ENCODE results near the gene BUD23.

BUD23 gene

DNA sequence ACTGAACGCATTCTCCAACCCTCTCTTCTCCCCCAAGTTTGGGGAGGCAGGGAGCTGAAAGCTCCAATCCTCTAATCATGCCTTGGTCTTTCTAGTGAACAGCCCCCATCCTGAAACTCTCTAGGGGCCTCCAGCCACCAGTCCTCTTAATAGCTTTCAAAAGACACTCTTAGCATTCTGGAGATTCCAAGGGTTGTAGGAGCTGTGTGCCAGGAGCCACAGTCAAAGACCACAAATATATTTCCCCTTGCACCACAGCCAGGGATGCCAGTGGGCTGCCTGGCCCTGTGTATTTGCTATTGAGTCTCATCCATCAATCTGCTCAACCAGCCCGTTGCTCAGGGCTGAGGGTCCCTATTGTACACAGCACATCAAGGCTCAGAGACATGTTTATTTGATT lies 40.6 kb upstream of the BUD23 start:
- H3K27ac ChIP-seq, result no peak overlapping the region
- no peak overlapping the region for H3K4me3 ChIP-seq (ENCODE audit: low read depth, low read length)
- no peaks in the 10 kb centered on the region for H3K9me3 ChIP-seq (ENCODE audit: control insufficient read depth, low read length)
- no peak overlapping the region for H3K4me2 ChIP-seq (ENCODE audit: low read length)
- H2AFZ ChIP-seq, result no peak overlapping the region
- no peak overlapping the region for H3K9ac ChIP-seq
- no peaks in the 10 kb centered on the region for H3K79me2 ChIP-seq
- no peaks in the 10 kb centered on the region for H3K4me1 ChIP-seq
- H3K27me3 ChIP-seq (ENCODE audit: control insufficient read depth, insufficient read depth, low read length), result no peaks in the 10 kb centered on the region
- TF ChIP-seq, protein P1, sequence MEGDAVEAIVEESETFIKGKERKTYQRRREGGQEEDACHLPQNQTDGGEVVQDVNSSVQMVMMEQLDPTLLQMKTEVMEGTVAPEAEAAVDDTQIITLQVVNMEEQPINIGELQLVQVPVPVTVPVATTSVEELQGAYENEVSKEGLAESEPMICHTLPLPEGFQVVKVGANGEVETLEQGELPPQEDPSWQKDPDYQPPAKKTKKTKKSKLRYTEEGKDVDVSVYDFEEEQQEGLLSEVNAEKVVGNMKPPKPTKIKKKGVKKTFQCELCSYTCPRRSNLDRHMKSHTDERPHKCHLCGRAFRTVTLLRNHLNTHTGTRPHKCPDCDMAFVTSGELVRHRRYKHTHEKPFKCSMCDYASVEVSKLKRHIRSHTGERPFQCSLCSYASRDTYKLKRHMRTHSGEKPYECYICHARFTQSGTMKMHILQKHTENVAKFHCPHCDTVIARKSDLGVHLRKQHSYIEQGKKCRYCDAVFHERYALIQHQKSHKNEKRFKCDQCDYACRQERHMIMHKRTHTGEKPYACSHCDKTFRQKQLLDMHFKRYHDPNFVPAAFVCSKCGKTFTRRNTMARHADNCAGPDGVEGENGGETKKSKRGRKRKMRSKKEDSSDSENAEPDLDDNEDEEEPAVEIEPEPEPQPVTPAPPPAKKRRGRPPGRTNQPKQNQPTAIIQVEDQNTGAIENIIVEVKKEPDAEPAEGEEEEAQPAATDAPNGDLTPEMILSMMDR (IDR thresholded peaks at IDR 0.05), result no peak
- H3K36me3 ChIP-seq (ENCODE audit: control insufficient read depth, insufficient read depth, low read length), result no peaks in the 10 kb centered on the region

DNA sequence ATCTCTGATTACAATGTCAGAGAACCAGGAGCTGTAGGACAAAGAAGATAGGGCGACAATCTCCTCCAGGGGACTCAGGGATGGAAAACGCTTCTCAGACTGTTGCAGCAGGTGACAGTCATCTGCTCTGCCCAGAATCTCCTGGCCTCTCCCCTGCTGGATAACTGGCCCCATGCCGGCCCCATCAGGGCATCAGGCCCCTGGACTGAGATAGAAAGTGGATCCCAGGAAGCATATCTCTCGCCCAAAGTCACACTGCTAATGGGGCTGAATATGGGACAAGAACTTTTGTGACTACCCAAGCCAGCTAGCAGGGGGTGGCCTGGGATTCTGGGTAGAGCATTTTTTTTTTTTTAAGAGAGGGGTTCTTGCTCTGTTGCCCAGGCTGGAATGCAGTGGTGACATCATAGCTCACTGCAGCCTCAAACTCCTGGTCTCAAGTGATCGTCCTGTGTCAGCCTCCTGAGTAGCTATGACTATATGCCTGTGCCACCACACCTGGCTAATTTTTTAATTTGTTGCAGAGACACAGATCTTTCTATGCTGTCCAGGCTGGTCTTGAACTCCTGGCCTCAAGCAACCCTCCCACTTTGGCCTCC lies 38.6 kb upstream of the BUD23 start:
- H3K27ac ChIP-seq, result no peak overlapping the region
- H2AFZ ChIP-seq, result no peak overlapping the region
- no peak overlapping the region for H3K4me2 ChIP-seq (ENCODE audit: low read length)
- H3K9ac ChIP-seq, result no peak overlapping the region
- TF ChIP-seq, protein P1 (IDR thresholded peaks at IDR 0.05), result no peak
- no peaks in the 10 kb centered on the region for H3K9me3 ChIP-seq (ENCODE audit: control insufficient read depth, low read length)
- no peaks in the 10 kb centered on the region for H3K79me2 ChIP-seq
- H3K27me3 ChIP-seq (ENCODE audit: control insufficient read depth, insufficient read depth, low read length), result no peaks in the 10 kb centered on the region
- H3K4me1 ChIP-seq, result no peaks in the 10 kb centered on the region
- H3K36me3 ChIP-seq (ENCODE audit: control insufficient read depth, insufficient read depth, low read length), result no peaks in the 10 kb centered on the region
- H3K4me3 ChIP-seq (ENCODE audit: low read depth, low read length), result no peak overlapping the region

DNA sequence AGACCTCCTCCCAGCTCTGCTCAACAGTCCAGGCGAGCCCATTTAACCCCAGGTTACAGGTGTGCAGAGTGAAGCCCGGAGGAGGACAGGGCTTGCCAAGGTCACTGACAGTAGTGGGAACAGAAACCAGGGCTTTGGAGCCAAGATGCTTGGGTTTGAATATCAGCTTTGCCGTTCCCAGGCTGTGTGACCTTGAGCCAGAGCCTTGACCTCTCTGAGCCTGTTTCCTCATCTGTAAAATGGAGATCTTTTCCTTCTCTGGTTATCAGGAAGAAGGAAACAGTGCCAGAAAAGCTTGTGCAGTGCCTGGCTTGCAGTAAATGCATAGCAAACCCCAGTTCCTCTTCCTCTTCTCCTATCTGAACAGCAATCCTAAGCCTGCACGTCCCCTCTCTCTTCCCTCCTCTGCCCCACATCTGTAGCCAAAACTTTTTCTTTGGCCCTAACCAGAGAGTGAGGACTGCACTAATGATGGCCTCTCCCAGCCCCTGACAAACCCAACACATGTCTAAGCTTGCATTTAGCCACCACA lies 37.7 kb upstream of the BUD23 start:
- no peak overlapping the region for H3K4me3 ChIP-seq (ENCODE audit: low read depth, low read length)
- H2AFZ ChIP-seq, result no peak overlapping the region
- no peaks in the 10 kb centered on the region for H3K36me3 ChIP-seq (ENCODE audit: control insufficient read depth, insufficient read depth, low read length)
- TF ChIP-seq, protein P1 (IDR thresholded peaks at IDR 0.05), result no peak
- H3K27ac ChIP-seq, result no peak overlapping the region
- H3K9ac ChIP-seq, result no peak overlapping the region
- no peaks in the 10 kb centered on the region for H3K27me3 ChIP-seq (ENCODE audit: control insufficient read depth, insufficient read depth, low read length)
- no peaks in the 10 kb centered on the region for H3K4me1 ChIP-seq
- H3K4me2 ChIP-seq (ENCODE audit: low read length), result no peak overlapping the region
- H3K9me3 ChIP-seq (ENCODE audit: control insufficient read depth, low read length), result no peaks in the 10 kb centered on the region
- no peaks in the 10 kb centered on the region for H3K79me2 ChIP-seq

DNA sequence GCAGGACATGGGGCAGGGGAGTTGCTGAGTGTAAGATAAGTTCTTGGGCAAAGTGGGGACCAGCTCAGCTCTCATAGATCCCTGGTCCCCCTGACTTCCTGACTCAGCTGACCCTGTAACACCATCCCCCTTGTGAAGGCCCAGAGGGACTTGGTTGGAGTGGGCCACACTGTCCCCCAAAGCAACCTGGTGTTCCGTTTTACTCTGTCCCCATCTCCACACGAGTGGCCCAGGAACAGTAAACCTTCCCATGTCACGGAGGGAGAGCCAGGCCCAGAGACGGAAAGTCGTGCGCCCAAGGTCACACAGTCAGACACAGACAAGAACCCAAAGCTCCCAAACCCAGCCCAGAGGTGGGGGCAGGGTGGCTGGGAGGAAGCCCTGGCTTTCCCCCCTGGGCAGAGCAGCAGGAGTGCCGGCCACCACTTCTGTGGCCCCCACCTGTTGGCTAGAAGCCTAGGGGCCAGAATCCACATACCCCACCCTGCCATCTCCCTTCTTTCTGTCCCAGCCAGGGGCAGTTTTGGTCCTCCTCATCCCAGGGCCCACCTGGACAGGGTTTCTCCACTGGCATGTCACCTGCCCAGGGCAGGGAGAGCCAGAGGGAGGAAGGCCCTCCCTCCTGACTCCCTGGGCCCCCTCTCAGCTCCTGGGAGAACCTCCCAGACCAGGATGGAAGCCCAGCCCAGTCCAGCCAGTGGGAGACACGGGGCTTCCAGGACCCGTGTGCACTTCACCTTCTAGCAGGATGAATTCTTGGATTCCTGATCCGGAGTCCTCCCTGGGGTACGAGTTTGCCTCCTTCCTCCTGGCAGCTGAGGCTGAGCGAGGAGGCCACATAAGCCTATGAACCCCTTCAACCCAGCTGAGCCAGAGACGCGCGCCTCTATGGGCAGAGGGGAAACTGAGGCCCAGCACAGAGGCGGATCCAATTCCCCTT lies 36.3 kb upstream of the BUD23 start:
- no peaks in the 10 kb centered on the region for H3K9me3 ChIP-seq (ENCODE audit: control insufficient read depth, low read length)
- H3K79me2 ChIP-seq, result no peaks in the 10 kb centered on the region
- H3K27me3 ChIP-seq (ENCODE audit: control insufficient read depth, insufficient read depth, low read length), result no peaks in the 10 kb centered on the region
- H2AFZ ChIP-seq, result no peak overlapping the region
- H3K27ac ChIP-seq, result no peak overlapping the region
- no peak overlapping the region for H3K9ac ChIP-seq
- peak overlapping the region; percentile 77 for H3K4me2 ChIP-seq (ENCODE audit: low read length)
- TF ChIP-seq, protein P1 (IDR thresholded peaks at IDR 0.05), result no peak
- H3K36me3 ChIP-seq (ENCODE audit: control insufficient read depth, insufficient read depth, low read length), result no peaks in the 10 kb centered on the region
- no peak overlapping the region for H3K4me3 ChIP-seq (ENCODE audit: low read depth, low read length)
- H3K4me1 ChIP-seq, result no peaks in the 10 kb centered on the region

Data from parathyroid adenoma (tissue), 2 donors.